Suppressor macrophage treated with lipopolysaccharide for 4 hours (primary cell): ENCODE measurements around the gene ARID1B.
A peak's percentile ranks its signal among the peaks of the same experiment; 100 is the strongest.

Experiments used
- DNase-seq: peaks from one replicate; pipeline ENCODE4 v3.0.0-alpha.2; 2020

The ARID1B gene

GRCh38 chr6:157116426-157116825, 339.2 kb downstream of the ARID1B start:
- no peak for DNase-seq

GRCh38 chr6:157117431-157118095, 340.4 kb downstream of the ARID1B start:
- DNase-seq: no peak

- no peak for DNase-seq
These were observed 342.4 kb downstream of the ARID1B start for GRCh38 chr6:157119502-157120027.

- peak; percentile 41 for DNase-seq
These were observed 343.5 kb downstream of the ARID1B start for GRCh38 chr6:157120534-157121232.

- no peak for DNase-seq
These were observed 344.7 kb downstream of the ARID1B start for GRCh38 chr6:157121897-157122296.

- no peak for DNase-seq
These were observed 346.1 kb downstream of the ARID1B start for GRCh38 chr6:157123234-157123633.

GRCh38 chr6:157124485-157125254, 347.5 kb downstream of the ARID1B start:
- DNase-seq: no peak

- no peak for DNase-seq
These were observed 348.4 kb downstream of the ARID1B start for GRCh38 chr6:157125531-157125930.

- DNase-seq: no peak
These were observed 349.3 kb downstream of the ARID1B start for GRCh38 chr6:157126183-157127098.

GRCh38 chr6:157128235-157128775, 351.1 kb downstream of the ARID1B start:
- DNase-seq: no peak

GRCh38 chr6:157131250-157131649, 354.1 kb downstream of the ARID1B start:
- DNase-seq: no peak

GRCh38 chr6:157133856-157134255, 356.7 kb downstream of the ARID1B start:
- no peak for DNase-seq

GRCh38 chr6:157134402-157135047, 357.3 kb downstream of the ARID1B start:
- no peak for DNase-seq

- no peak for DNase-seq
These were observed 358.5 kb downstream of the ARID1B start for GRCh38 chr6:157135691-157136090.

GRCh38 chr6:157137501-157137900, 360.3 kb downstream of the ARID1B start:
- DNase-seq: no peak

GRCh38 chr6:157139054-157139708, 362.0 kb downstream of the ARID1B start:
- no peak for DNase-seq

- no peak for DNase-seq
These were observed 366.2 kb downstream of the ARID1B start for GRCh38 chr6:157143171-157143889.

GRCh38 chr6:157143890-157144798, 367.0 kb downstream of the ARID1B start:
- DNase-seq: no peak

- DNase-seq: no peak
These were observed 367.8 kb downstream of the ARID1B start for GRCh38 chr6:157144859-157145568.
